ENCODE measurements around the gene EFCAB14. TPM values are rescaled to one million over a fixed set of nuclear protein-coding genes. Genes with fewer than 3 reads are reported as not detected.

The EFCAB14 gene
- total RNA-seq, 1 experiment from 2014 or later, result 50.3 TPM

GRCh38 chr1:46645815-46646214, 73.1 kb downstream of the EFCAB14 start:
- Histone ChIP-seq H3K27ac (no peak overlapping the region), H3K36me3 (peaks cover 28% of the 10 kb centered on the region), H3K9me3 (replicated peaks) (0 out of 2 replicates have a peak, but pooled peaks cover 5% of the 10 kb centered on the region), H3K4me3 (no peak overlapping the region), H3K4me1 (peaks cover 8% of the 10 kb centered on the region; the same call in 1 of the 2 replicates), H3K27me3 (no peaks in the 10 kb centered on the region)
- no peak for DNase-seq

- H3K9me3 ChIP-seq (replicated peaks), result no peaks in the 10 kb centered on the region
- peaks cover 10% of the 10 kb centered on the region; the same call in 1 of the 2 replicates for H3K36me3 ChIP-seq
- no peak overlapping the region for H3K27ac ChIP-seq
- H3K4me3 ChIP-seq, result no peak overlapping the region
- H3K27me3 ChIP-seq, result no peaks in the 10 kb centered on the region
- DNase-seq, result peak; percentile 38 to 59
- peaks cover 8% of the 10 kb centered on the region; the same call in 1 of the 2 replicates for H3K4me1 ChIP-seq
Observed at GRCh38 chr1:46643368-46643775, 75.5 kb downstream of the EFCAB14 start.

GRCh38 chr1:46642115-46642680, 76.7 kb downstream of the EFCAB14 start:
- peaks cover 8% of the 10 kb centered on the region; the same call in 1 of the 2 replicates for H3K4me1 ChIP-seq
- no peak overlapping the region for H3K27ac ChIP-seq
- H3K9me3 ChIP-seq (replicated peaks), result no peaks in the 10 kb centered on the region
- H3K27me3 ChIP-seq, result no peaks in the 10 kb centered on the region
- H3K4me3 ChIP-seq, result no peak overlapping the region
- DNase-seq, result no peak
- 0 out of 2 replicates have a peak, but pooled peaks cover 2% of the 10 kb centered on the region for H3K36me3 ChIP-seq

- no peak overlapping the region for H3K4me3 ChIP-seq
- peaks cover 2% of the 10 kb centered on the region; the same call in 1 of the 2 replicates for H3K36me3 ChIP-seq
- H3K4me1 ChIP-seq, result peaks cover 8% of the 10 kb centered on the region; the same call in 1 of the 2 replicates
- H3K27ac ChIP-seq, result no peak overlapping the region
- DNase-seq, result no peak
- H3K27me3 ChIP-seq, result no peaks in the 10 kb centered on the region
- no peaks in the 10 kb centered on the region for H3K9me3 ChIP-seq (replicated peaks)
Observed at GRCh38 chr1:46639547-46639946, 79.4 kb downstream of the EFCAB14 start.

GRCh38 chr1:46638921-46639320, 80.0 kb downstream of the EFCAB14 start:
- Histone ChIP-seq H3K9me3 (replicated peaks) (no peaks in the 10 kb centered on the region), H3K36me3 (peaks cover 2% of the 10 kb centered on the region; the same call in 1 of the 2 replicates), H3K4me3 (no peak overlapping the region), H3K27ac (no peak overlapping the region), H3K4me1 (peaks cover 8% of the 10 kb centered on the region; the same call in 1 of the 2 replicates), H3K27me3 (no peaks in the 10 kb centered on the region)
- DNase-seq, result no peak

- no peak overlapping the region for H3K4me3 ChIP-seq
- peaks cover 2% of the 10 kb centered on the region; the same call in 1 of the 2 replicates for H3K36me3 ChIP-seq
- H3K4me1 ChIP-seq, result peaks cover under 1% of the 10 kb centered on the region; the same call in 1 of the 2 replicates
- H3K27me3 ChIP-seq, result no peaks in the 10 kb centered on the region
- DNase-seq, result no peak
- no peaks in the 10 kb centered on the region for H3K9me3 ChIP-seq (replicated peaks)
- H3K27ac ChIP-seq, result no peak overlapping the region
Observed at GRCh38 chr1:46637444-46638083, 81.3 kb downstream of the EFCAB14 start.

- no peaks in the 10 kb centered on the region for H3K27me3 ChIP-seq
- no peaks in the 10 kb centered on the region; the same call in 1 of the 2 replicates for H3K36me3 ChIP-seq
- H3K9me3 ChIP-seq (replicated peaks), result no peaks in the 10 kb centered on the region
- no peak for DNase-seq
- H3K4me3 ChIP-seq, result no peak overlapping the region
- H3K4me1 ChIP-seq, result no peaks in the 10 kb centered on the region
- H3K27ac ChIP-seq, result no peak overlapping the region
Observed at GRCh38 chr1:46635205-46635604, 83.7 kb downstream of the EFCAB14 start.

- DNase-seq, result no peak
- Histone ChIP-seq H3K27me3 (no peaks in the 10 kb centered on the region), H3K4me3 (no peak overlapping the region), H3K36me3 (no peaks in the 10 kb centered on the region; the same call in 1 of the 2 replicates), H3K27ac (no peak overlapping the region), H3K4me1 (no peaks in the 10 kb centered on the region), H3K9me3 (replicated peaks) (no peaks in the 10 kb centered on the region)
Observed at GRCh38 chr1:46630719-46631118, 88.2 kb downstream of the EFCAB14 start.

Other genes starting within 250 kb of the EFCAB14 start
- not detected in 2 replicates for gene DMBX1, start 229.3 kb downstream of the EFCAB14 start, total RNA-seq (2014; rRNA removed; shearing (Covaris generic))
- gene KNCN, start 167.5 kb downstream of the EFCAB14 start, total RNA-seq (2014; rRNA removed; shearing (Covaris generic)), result 0.12 and 0.25 TPM in 2 replicates
- gene MKNK1, start 114.8 kb downstream of the EFCAB14 start, total RNA-seq (2014; rRNA removed; shearing (Covaris generic)), result 25.1 and 26.7 TPM in 2 replicates
- 3.5 and 4.3 TPM in 2 replicates for gene MOB3C, start 102.3 kb downstream of the EFCAB14 start, total RNA-seq (2014; rRNA removed; shearing (Covaris generic))
- 54.3 and 58.9 TPM in 2 replicates for gene ATPAF1, start 50.8 kb downstream of the EFCAB14 start, total RNA-seq (2014; rRNA removed; shearing (Covaris generic))
- gene TEX38, start 47.3 kb downstream of the EFCAB14 start, total RNA-seq (2014; rRNA removed; shearing (Covaris generic)), result not detected in 2 replicates
- not detected in 2 replicates for gene CYP4B1, start 79.9 kb upstream of the EFCAB14 start, total RNA-seq (2014; rRNA removed; shearing (Covaris generic))
- gene CYP4A11, start 222.4 kb upstream of the EFCAB14 start, total RNA-seq (2014; rRNA removed; shearing (Covaris generic)), result not detected in 2 replicates

Data from SJCRH30 (cell line).